SK-N-MC (cell line): ENCODE data around the gene SAMD9L.

Source experiments
- EZH2 ChIP-seq: fragments of 200-600 bp; sonication (generic); IDR thresholded peaks from one replicate; pipeline ENCODE4 v1.6.1; 2017; ENCODE audit warnings: antibody characterized with exemption
- POLR2AphosphoS5 ChIP-seq: IDR thresholded peaks from 2 replicates; pipeline ENCODE4 v1.6.1; 2012; ENCODE audit warnings: mild to moderate bottlenecking, low read depth, low read length, borderline replicate concordance

DNA sequence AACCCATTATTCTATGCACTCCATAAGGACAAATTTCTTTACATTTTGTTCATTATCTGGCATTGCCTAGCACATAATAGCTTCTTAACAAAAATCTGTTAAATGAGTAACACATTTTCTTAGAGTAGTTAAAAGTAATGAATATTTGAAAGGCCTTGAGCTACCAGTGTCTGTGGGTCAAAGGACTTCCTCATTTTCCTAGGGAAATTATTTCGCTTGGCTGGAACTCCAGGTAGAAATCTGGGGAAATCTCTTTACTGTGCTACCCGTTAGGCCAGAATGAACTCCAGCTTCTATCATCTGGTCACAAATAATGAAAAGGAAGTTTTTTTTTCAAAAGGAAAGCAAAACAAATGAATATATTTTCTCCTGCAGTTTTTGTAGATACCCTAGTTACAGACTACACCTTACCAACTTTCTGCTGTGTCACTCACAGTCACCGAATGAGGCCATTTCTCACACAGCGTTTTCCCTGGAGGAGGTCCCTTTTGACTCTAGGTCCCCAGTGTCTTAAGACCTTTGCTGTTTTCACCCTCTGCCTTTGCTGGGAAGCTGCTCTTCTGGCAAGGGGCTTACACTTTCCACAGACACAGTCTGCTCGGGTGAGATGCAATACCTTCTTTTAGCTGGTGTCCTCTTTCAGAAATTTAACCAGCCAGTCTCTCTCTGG lies 1.6 kb downstream of the SAMD9L start:
- TF ChIP-seq POLR2AphosphoS5 (no peak), EZH2 (no peak)
